Right renal pelvis (tissue), 4 donors: ENCODE results near the gene CACNA1C. TPM values are rescaled to one million over a fixed set of nuclear protein-coding genes. Genes with fewer than 3 reads are reported as not detected.
"Not testable (repeated sequence)": the region's sequence is repeated elsewhere in the genome, so short reads cannot be mapped to it uniquely, and the experiment has no call there.

ENCODE experiments used
- DNase-seq, 4 donors: peaks; one replicate each; pipeline ENCODE4 v3.0.0-alpha.2; 2013; ENCODE audit warnings: low read depth in 4 of 4, low spot score in 3 of 4, missing footprints in 1 of 4
- polyA plus RNA-seq, 4 donors: library from polyadenylated mRNA; unstranded; fragments of 120-200 nt; gene quantifications; one replicate each; pipeline ENCODE4 v1.2.1, GENCODE V29; 2013; ENCODE audit not compliant: insufficient read length in 4 of 4

The CACNA1C gene
- polyA plus RNA-seq, 4 donors, result 7.6 to 8.6 (median 7.9) TPM

DNA sequence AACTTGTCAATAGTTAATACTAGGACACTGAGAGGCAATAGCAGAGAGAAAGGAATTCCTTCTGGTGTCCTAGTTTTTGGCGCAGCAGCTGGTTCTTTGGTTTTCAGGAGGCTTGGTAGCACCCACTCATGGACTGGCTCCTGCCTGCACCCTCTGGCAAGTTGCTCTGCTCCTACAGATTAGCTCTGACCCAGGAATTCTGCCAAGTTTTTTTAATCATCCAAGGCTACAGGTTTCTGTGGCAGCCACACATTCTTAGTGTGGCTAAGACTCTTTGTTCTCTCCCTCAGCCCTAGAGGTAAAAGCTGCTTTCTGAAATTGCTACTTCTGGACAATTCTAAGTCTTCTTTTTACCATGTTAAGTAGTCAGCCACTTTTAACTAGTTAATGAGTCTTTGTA is 670.0 kb downstream of the CACNA1C start:
- no peak for DNase-seq

DNA sequence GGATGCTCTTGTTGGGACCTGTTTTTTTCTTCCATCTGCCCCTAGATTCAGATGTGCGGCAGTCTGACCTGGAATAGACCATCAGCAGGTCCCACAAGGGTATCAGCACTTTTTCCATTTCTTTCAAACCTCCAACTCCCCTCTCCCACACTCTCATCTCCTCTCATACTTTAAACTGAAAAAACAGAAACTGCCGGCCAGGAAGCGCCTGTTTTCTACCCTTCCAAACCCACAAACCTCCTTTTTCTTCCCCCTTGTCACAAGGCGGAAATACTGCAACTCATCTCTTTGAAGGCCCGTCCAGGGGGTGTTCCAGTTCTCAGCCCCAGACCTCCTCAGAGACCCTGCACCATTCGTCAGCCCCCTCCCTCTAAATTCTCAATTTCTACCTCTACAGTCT is 679.5 kb downstream of the CACNA1C start:
- DNase-seq, result no peak

DNA sequence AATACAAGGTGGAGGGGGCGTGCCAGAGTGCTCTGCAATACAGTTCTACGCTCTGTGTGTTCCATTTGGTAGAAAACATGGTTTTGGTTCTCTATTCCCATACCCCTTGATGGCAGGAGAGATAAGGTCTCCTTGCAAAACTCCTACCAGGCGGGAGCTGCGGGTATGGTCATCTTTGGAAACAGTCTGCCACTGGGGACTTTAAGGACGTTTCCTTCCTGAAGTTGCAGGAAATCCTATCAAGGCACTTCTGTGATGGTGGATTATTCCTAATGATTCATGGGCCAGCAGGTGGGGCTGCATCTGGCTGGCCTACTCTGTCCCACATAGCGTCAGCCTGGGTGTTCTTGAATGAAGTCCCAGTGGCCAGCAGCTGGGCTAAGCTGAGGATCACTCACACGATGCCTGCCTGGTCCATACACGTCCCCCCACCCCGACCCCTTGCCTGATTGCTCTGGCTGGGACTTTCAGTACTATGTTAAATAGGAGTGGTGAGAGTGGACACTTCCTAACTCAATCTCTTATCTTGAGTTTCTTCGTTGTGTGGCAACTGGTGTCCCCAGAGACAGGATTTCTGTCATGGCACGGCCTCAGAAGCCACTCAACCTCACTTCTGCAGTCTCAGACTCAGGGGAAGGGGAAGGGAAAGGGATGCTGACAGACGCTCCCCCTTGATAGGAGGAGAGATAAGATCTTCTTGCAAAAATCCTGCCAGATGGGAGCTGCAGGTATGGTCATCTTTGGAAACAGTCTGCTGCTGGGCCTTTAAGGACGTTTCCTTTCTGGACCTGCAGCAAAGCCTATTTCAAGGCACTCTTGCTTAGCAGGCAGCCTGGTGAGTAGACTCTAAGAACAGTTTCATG is 680.9 kb downstream of the CACNA1C start:
- no peak for DNase-seq

DNA sequence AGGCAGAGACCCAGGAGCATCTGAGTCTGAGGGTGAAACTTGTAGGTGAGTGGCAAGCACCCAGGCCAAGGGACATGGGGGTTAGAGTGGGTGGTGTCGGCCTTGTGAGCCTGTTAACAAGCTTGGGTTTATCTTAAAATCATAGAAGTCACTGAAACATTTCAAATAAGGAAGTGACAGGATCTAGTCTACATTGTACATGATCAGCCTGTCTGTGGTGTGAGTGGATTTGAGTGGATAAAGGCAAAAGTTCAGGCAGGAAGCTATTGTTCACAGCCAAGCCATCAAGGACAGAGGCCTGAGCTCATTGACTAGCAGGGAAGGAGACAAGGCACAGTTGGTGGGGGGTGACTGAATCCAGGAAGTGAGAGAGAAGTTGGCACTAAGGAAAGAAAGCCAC is 682.6 kb downstream of the CACNA1C start:
- DNase-seq, result no peak

DNA sequence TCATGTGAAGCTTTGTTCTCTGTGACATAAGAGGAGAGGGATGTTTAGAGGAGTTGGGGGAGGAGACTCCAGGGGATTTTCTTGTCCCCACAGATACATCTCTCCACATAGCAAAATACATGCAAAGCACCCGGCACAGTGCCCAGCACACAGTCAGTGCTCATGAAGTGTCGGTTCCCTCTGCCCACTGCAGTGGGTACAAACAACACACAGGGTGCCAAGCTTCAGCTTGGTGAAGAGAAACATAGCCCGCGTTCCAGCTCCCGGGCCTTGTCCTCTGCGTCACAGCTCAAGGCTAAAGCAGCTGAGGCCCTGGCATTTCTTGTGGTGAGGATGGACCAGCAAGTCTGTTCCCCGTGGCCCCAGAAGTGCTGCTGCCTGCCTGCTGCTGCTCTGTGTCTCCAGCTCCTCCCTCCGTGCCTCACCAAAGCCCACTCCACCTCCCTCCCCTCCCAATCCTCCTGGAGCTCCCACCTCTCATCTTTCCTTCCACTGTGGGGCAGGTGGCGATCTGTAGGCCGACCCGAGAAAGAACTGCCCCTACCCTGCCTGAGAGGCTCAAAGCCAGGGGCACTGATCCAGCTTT is 685.0 kb downstream of the CACNA1C start:
- DNase-seq, result no peak

DNA sequence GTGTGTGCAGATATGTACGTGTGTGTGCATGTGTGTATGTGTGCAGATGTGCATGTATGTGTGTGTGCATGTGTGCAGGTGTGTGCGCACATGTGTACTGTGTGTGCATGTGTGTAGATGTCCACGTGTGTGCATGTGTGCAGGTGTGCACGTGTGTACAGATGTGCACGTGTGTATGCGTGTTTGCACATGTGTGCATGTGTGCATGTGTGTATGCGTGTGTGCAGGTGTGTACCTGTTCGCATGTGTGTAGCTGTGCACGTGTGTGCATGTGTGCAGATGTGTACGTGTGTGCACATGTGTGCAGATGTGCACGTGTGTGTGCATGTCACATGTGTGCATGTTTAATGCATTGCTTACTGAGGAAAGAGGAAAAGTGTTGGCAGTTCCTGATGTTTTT is 686.3 kb downstream of the CACNA1C start:
- no peak for DNase-seq

DNA sequence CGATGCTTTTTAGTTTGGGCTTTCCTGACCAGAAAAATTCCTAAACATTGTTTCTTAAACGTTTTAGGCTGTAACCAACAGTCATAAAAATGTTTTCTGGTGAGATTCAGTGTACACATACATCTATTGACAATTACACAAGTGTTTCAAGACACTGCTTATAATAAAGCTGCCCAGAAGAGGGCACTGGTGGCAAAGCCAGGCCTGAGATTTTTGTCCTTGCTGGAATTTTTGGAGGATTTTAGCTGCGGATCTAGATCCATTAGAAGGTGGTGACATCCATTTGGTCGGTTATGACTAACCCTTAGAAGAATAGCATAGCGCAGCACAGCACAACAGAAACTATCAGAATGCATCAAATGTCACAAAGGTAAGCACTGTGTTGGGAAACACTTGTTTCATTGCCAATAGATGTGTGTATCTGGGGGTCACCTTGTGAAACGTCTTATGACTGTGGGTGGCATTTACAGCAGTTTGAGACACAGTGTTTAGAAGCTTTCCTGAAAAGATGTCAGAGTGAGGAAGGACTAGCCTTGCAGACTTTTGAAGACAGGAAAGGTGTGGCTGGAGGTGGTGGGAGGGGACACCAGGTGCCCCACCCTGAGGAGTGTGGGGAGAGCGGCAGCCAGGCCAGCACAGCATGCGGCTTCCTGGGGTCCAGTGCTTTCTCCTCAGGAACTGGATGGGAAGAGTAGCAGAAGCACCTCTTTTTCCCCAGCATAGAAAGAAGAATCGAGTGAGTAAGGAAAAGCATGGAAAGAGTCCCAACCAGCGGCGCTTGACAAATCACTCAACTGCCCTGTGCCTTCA is 687.2 kb downstream of the CACNA1C start:
- DNase-seq, result no peak

DNA sequence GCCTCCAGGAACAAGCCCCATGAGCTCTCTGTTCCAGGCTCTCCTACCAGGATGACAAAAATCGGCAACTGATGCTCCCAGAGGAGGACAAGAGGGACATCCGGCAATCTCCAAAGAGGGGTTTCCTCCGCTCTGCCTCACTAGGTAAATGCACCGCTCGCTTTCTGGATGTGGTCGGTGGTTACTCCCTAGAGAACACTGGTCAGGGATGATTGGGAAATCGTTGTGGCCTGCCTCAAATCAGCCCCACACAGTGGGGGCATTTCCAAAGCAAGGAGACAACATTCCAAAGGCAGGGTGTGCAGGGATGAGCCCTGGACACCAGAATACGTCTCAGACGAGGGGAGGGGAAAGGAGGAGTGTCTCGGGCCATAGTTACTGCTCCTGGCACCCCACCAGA is 689.2 kb downstream of the CACNA1C start:
- not testable (repeated sequence) for DNase-seq

DNA sequence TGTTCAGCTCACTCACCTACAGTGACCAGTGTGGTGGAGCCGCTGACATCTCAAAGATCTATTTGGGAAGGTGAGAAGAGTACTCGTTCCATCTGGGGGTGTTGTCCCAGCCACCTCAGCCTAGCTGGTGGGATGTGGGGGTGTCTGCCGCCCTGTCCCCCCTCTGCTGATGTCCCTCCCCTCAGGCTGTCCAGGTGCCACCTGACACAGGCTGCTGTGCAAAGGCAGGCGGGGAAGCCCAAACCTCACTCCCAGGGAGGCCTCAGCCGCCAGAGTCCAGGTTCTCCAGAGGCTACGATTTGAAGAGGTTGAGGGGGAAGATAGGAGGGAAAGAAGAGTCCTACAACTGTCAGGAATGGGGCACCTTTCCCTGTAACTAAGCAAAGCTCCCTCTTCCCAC is 690.7 kb downstream of the CACNA1C start:
- DNase-seq, result no peak

DNA sequence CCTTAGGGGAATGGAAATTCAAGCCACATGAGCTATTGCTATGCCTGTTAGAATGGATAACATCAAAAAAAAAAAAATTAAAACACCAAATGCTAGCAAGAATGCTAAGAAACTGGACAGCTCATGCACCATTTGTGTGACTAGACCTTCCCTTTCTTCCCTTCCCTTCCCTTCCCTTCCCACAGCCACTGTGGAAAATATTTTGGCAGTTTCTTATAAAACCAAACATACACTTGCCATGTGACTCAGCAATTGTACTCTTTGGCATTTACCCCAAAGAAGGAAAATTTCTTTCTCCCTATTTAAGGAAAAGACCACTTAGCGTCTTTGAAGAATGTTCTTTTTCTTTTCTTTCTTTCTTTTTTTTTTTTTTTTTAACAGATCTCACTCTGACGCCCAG is 692.9 kb downstream of the CACNA1C start:
- no peak for DNase-seq

Other genes with a start within 250 kb of the CACNA1C start
- gene LRTM2, start 232.4 kb upstream of the CACNA1C start, polyA plus RNA-seq, result under 1 TPM; 0.26 to 0.58 (median 0.44) TPM
- 1 to 10 TPM; 1.9 to 3.0 (median 2.3) TPM for gene CACNA2D4, start 134.3 kb upstream of the CACNA1C start, polyA plus RNA-seq
- gene DCP1B, start 48.5 kb upstream of the CACNA1C start, polyA plus RNA-seq, result 10 to 100 TPM; 27.4 to 34.7 (median 31.2) TPM